HG02571 (cell line): ENCODE measurements around the gene IGF2.

Experiments
- ATAC-seq: cut with Tn5 transposase; IDR thresholded peaks from one replicate; pipeline ENCODE4 v1.9.1; 2021; ENCODE audit warnings: mild to moderate bottlenecking, moderate library complexity; ENCODE audit not compliant: unreplicated experiment

Gene IGF2

DNA sequence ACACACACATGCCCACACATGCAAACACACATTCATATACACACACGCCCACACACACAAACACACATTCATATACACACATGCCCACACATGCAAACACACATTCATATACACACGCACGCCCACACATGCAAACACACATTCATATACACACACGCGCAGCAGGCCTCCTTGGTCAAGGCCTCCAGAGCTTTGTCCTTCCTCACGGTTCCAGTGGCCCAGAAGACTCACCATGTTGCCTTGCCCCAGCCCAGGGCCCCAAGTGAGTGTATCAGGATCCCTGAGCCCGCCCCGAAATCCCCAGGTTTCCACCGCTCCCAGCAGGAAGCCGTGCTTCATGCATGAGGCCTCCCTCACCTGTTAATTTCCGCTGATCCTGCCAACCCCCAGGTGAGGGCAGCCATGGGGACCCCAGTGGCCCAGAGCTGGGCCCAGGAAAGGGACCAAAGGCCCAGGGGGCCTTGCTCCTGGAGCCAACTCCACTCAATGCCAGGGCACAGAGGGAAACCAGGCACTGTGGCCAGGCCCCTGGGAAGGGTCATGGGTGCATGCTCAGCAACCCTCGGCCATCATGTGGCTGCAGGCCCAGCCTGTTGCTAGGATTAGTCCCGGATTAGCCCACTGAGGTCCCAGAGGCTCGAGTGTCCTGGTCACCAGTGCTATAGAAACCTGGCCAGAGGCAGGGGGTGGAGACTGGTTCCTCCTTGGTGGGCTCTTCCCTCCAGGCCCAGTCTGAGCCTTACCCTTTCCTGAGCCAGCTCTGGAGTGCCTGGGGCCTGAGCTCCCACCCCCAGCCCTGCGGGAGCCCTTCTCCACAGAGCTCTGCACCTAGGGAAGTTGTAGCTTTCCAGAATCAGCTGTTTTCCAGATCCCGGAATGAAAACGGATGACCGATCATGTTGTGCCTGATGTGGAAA is 34.4 kb downstream of the IGF2 start:
- ATAC-seq, result no peak

DNA sequence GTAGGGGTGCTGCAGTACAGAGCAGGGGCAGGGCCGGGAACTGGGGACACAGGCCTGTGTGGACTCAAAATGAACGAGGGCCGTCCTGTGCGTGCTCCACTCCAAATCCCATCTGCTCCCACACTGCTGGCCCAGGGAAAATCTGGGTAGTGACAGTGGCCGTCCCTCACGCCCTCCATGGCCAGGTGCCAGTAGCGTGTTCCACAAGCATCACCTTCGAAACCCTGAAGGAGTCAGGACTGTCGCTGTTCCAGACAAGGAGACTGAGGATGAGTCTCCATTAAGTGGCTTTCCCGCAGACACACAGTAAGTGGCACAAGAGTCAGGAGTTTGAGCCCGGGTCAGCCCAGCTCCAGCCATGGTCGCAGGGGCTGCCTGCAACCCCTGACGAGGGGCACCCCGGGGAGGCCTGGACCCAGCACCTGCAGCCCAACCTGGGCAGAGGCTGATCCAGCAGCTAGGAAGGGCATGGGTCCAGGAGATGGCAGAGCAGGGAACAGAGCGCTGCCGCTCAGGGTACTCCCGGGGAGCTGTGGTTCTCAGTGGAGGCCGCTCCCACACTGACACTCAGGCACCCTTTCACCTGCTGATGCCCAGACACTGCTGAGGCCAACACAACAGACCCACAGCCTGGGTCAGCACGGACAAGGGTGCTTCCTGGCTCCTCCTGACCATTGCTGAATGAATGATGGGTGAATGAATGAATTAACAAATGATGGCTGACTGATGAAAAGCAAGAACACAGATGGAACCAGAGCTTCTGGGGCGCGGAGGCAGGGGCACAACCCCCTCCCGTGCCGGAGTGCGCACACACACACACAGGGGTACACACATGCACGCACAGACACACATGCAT is 35.3 kb downstream of the IGF2 start:
- no peak for ATAC-seq

DNA sequence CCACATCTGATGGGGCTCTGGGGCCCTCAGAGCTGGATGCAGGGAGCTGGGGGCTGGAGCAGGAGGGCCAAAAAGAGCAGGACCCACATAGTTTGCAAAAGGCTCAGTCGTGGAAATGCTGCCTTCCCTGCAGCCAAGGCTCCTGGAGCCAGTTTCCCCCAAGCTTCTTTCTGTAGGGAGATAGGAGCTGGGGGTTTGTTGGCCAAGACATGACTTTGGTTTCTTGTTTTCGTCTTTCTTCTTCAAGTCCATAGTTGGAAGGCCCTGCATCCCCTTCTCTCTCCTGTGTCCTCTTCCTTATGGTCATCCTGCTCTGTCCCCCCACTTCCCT is 36.3 kb downstream of the IGF2 start:
- no peak for ATAC-seq

DNA sequence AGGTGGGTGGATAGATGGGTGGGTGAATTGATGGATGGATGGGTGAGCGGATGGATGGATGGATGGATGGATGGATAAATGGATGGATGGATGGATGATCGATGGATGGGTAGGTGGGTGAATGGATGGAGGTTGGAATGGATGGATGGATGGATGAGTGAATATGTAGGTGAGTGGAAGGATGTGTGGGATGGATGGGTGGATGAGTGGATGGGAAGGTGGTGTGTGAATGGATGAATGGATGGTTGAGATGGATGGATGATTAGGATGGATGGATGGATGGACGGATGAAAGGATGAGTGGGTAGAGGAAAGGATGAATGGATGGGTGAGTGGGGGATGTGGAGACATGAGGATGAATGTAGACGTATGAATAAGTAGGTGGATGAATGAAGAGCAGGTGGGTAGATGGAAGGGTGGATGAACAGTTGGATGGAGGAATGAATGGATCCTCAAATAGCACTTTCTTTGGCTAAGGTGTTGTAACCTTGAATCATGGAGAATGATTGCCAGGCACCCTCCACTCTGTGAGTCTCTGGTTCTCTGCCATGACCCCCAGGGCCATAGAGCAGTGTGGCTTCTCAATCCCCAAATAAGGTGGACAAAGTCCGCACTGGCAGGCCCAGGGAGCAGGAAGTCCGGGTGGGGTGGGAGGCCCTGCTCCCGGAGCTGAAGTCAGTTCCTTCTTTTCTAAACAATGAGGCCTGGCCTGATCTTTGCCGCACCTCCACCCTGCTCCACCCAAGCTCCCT is 36.9 kb downstream of the IGF2 start:
- ATAC-seq, result no peak

DNA sequence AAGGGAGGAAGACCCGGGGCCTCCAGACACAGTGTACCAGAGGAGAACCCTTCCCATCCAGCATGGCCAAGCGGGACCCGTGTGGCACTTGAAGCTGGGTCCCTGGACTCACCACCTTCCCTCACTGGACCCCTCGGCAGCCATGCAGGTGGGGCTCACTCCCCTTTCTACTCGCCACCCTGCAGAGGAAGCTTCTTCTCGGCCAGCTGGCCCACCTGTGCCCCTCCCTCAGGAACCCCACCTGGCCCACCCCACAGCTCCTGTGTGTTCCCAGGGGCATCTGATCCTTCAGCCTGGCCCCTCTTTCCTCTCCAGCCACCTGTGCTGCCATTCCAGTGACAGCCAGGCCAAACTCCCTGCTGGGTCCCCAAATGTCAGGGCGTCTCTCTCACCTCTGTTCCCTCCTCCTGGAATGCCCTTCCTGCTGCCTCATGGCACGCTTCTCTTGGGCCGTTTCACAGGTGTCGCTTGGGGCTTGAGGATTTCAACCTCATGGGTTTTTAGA is 38.0 kb downstream of the IGF2 start:
- ATAC-seq, result no peak

DNA sequence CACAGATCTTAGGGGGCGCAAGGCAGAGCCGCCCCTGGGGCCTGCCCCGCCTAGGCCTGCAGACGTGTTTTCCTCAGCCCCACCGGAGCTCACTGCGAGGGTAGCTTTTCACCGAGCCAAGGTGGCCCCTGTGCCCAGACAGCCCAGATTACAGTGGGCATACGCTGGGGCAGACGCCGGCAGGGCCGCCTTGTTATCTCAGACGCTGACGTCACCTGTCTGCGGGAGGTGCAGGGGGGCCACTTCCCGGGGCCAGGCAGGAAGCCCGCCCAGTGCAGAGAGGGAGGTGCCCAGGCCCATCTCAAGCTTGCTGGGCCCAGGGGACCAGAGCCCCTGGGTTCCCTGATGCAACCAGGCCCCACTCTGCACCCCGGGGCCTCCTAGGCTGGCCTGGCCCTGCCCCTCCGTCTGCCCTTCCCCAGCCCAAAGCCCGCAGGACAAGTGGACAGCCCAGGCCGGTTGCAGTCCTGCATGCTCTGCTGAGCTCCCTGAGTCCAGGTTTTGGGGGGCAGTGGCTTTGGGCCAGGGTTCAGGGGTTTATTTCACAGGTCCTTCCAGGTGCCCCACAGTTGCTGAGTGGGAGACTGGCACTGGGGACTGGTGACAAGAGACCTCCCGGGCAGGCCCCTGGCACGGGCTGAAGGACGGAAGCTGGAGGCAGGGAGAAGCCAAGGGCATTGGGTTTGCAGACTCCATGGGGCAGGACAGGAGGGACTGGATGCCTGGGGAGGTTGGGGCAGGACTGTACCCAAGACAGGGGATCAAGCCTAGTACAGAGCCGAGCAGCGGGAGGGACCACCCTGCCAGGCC is 38.6 kb downstream of the IGF2 start:
- no peak for ATAC-seq

DNA sequence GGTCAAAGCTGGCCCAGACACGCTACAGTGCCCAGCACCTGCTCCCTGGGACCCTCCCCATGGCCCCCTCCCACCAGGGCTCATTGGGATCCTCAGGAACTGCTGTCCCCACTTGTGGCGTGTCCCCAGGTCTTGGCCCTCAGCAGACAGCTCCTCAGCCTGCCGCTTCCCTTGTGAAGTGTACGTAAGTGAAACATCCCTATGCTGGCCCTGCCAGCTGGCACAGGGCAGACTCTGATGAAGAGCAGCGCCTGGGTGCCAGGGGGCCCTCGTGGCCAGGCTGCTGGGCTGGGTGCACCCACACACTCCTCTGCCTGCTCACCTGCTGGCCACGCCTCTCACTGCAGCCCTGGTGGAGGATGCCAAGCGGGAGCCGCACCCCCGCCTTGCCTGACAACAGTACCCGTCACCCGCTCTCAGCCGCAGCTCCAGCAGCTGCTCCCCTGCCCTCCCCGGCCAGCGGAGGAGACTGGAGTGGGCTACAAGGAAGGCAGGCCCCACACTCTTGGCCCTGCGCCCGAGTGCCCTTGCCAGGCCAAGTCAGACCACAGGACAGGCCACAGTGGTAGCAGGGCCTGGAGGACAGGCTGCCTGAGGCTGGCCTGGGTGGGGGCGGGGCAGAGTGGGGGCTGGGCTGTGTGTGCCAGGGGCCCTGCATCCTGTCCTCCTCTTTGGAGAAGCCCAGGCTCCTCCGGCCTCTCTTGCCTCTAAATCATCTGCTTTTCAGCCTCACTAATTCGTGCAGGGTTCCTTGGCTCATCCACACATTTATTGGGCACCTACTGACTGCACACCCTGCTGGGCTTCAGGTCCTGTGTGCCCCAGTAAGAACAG is 39.5 kb downstream of the IGF2 start:
- no peak for ATAC-seq

DNA sequence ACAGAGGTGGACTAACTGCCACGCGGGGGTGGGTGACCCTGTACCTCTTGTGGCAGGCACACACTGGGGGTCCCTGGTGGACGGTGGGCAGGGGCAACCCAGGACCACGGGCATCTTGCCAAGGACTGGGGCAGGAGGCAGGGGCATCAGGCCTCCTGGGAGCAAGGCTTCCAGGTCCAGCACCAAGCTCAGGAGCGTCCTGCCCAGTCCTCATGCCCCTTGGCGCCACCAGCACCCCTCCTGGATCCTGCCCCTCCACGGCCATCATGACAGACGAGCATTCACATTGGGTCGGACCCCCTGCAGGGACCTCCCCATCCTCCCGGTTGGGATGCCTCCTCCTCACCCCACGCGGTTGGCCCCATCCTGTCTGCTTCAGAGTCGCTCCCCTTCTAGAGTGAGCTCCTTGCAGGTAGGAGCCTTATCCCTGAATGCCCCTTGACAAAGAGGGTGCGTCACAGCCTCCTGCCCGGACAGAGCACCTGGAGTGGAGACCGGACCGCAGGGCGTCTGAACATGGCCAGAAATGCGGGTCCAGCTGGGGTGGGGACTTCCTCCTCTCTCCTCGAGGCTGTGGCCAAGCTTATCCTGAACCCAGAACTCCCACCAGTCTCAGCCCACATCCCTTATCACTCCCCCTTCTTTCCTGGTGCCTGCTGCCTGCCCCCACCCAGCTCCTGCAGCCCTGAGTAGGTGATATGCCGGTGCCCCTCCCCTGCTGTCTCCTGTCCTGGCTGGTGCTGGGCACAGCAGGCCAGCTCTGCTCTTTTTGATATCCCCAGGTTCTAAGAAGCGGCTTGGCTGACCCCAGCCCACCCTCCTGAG is 40.3 kb downstream of the IGF2 start:
- ATAC-seq, result no peak

DNA sequence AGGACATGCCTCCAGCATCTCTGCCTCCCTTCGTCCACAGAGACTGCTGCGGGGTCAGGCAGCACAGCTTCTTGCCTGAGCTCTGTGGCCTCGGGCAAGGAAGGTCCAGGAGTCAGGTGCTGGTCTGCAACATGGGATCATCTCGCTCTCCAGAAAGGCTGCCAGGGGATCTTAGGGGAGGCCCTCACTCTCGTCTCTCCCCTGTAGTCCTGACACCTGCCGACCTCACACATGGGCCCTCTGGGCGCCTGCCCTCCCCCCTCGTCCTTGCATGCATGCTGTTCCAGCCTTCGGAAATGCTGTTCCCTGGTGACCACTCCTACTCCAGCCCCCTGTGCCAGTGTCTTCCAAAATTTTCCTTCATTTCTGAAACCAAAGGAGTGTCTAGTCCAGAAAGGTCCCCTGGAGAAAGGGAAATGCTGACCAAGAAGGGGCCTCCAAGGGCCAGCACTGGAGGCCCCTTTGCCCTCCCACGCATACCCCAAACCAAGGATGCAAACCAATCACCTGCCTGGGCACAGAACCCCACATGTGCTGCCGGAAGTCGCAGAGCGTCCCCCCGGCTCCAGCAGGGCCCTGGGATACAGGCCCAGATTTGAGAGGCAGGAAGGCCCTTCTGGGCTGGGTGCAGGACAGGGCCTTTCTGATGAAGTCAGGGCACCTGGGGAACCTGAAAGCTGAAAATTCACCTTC is 41.0 kb downstream of the IGF2 start:
- ATAC-seq, result no peak

DNA sequence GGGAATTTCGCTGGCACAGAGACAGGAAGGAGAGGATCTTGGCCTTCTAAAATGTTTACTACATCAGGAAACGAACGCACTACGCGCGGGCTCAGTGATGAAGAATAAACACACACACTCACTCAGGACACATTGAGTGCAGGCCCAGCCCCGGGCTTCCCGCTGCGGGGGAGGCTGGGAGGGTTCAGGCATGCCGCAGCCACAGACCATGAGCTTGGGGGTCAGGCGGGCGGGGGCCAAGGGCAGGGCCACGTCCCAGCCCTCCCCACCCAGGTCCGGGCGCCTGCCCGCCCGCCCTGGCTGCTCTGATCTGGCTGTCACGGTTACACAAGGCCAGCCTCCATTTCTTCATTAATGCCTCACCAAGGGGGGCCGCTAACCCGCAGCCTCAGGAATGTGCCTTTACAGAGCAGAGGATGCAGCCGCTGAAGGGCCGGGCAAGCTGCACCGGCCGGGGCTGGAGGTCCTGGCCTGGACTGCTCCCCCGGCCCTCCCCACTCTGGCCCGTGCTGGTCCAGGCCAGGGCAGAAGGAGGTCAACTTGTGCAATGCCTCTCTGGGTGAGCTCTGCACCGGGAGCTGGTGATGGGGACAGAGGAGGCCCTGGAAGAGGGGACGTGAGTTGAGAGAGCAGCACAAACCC is 41.7 kb downstream of the IGF2 start:
- ATAC-seq, result no peak

DNA sequence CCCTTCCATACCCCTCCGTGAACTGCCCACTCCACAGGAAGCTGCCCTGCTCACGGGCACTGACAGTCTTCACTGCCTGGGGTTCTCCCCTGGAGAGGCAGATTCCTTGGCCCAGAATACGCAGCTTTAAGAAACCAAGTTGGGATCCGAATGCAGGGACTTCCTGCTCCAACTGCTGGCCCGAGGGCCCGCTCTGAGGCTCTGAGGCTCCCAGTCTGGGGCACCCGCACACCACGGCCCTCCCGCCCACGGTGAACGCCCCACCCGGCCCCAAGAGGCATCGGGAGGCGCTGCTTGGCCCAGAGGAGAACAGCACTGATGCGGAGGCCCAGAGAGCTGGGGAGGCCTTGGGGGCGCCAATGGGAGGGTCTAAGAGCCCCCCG is 42.3 kb downstream of the IGF2 start:
- ATAC-seq, result no peak

DNA sequence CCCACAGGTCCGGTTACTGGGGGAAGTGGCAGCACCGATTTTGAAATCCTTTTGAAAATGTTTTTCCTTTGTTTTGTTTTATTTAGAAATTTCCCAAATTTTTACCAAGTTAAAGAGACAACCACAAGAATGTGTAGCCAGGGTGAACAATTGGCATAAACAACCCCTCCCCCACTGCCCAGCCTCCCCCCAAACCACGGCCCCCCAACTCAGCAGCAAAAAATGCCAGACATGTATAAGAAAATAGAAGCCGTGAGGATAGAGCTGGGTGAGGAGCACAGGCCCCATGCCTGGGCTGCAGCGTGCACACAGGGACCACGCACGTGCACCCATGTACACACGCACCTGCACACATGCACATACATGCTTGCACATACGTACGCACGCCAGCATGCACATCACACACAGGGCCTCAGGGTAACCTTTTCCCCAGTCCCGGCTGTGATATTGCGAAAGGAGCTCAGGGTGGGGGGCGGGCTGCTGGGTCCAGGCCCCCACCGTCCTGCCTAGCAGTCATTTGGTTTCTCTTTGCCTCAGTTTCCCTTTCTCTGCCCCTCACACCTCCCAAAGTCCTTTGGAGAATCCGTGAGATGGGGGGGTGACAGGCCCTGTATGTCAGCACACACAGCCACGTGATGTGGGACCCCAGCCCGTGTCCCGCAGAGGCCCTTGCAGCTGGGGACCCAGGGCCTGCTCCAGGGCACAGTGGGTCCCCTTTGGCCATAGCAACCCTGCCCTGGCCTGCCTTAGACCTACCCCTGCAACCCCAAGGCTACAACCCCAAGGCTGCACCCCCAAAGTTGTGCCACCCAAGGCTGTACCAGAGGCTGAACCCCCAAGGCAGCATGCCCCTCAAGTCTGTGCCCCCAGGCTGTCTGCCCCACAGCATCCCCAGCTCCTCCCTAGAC is 42.9 kb downstream of the IGF2 start:
- ATAC-seq, result no peak

DNA sequence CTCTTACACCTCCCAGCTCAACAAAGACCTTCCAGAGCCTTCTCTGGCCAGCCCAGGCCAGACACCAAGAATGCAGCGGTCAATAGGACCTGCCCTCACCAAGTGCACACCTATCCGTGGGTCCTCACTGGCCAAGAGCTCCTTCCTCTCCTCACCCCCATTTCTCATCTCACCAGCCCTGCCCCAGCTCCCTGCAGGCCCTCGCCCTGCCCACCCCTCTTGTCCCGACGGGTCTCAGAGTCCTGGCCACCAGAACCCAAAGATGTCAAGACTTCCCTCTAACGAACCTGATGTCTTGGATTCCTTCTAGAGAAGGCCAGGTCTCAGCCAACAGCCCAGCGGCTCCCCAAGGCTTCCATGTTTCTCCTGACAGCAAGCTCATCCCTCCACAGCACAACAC is 43.6 kb downstream of the IGF2 start:
- no peak for ATAC-seq

DNA sequence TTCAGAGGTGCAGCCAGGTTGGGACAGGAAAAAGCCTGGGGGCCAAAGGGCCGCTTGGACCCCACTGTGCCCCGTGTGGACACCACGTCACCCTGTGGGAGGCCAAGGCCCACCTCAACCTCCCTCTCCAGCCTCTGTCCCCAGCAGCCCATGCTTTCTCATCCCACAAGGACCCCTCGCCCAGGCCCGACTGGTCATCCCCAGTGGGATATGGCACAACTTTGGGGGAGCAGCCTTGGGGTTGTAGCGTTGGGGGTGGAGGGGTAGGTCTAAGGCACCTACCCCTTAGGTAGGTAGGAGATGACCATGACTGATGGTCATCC is 44.0 kb downstream of the IGF2 start:
- no peak for ATAC-seq

DNA sequence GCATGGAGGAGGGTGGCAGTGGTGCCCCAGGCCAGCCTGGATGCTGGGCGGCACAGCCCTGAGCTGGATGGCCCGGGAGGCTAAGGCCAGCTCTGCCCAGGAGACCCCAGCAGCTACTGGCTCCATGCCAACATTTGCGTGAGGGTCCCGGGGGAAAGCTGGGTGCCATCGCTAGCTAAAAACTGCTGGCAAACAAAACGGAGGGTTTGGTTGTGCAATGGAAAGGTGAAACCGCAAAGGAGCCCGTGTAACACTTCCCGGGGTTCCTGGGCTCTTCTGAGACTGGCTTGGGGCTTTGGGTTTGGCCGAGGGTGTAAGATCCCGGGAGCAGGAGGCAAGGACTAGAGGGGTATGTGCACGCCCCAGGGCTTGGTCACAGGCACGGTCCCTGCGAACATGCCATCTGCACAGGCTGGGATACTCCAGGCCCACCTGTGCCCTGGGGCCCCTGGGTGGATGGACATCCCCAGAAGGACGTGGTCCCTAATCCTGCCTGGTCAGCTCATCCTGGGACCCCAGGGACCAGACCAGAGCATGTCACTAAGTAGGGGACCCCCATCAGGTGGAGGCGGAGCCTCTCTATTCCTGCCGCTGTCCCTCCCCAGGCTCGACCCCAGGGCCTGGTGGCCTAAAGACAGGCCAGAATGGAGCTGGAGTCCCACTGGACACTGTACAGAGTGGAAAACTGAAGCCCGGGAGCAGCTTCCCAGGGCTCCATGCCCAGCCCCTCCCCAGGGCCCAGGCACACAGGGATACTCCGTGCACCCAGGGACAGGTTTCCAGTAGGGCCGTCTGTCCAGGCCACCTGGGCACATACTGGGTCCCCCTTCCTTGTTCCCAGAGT is 44.6 kb downstream of the IGF2 start:
- ATAC-seq, result no peak
